A673 (cell line): Measurements from ENCODE around the gene ANKRD40. TPM values are rescaled to one million over a fixed set of nuclear protein-coding genes. Genes with fewer than 3 reads are reported as not detected.

Experiments
- BruUV-seq: library from RNA; stranded (reverse); fragments of 400-500 nt; replicated peaks from 2 replicates; lab custom pipeline; 2021; lab: Mats Ljungman, UMichigan
- CTCF ChIA-PET: fragments of 300-600 bp; sonication (Branson Sonifier 250); formaldehyde crosslinking; loops from one replicate; lab custom pipeline; 2022; ENCODE audit warnings: antibody characterized with exemption; lab: Charles Lee
- POLR2A ChIA-PET: fragments of 300-600 bp; sonication (Branson Sonifier 250); formaldehyde crosslinking; loops from one replicate; lab custom pipeline; 2022; ENCODE audit warnings: antibody characterized with exemption; ENCODE audit not compliant: low non-redundant PET; lab: Charles Lee
- DNase-seq: peaks from one replicate; pipeline ENCODE4 v3.0.0-alpha.2; 2015; ENCODE audit warnings: low spot score
- H3K27ac ChIP-seq: fragments of 200-600 bp; sonication (generic); 2 replicates; pipeline ENCODE4 v1.5.1; 2016; ENCODE audit warnings: mixed run types, low read depth, mild to moderate bottlenecking, mixed read lengths, antibody characterized with exemption, low read length; ENCODE audit not compliant: poor library complexity, severe bottlenecking
- H3K27me3 ChIP-seq: fragments of 200-600 bp; sonication (generic); replicated peaks from 2 replicates; pipeline ENCODE4 v1.6.1; 2017; ENCODE audit warnings: mixed run types, low read depth, mild to moderate bottlenecking, mixed read lengths, antibody characterized with exemption, low read length; ENCODE audit not compliant: insufficient read depth, poor library complexity
- H3K36me3 ChIP-seq: fragments of 200-600 bp; sonication (generic); 2 replicates; pipeline ENCODE4 v1.6.1; 2016; ENCODE audit warnings: mixed run types, mild to moderate bottlenecking, mixed read lengths, antibody characterized with exemption, low read length; ENCODE audit not compliant: insufficient read depth, poor library complexity, severe bottlenecking
- H3K4me1 ChIP-seq: fragments of 200-600 bp; sonication (generic); 2 replicates; pipeline ENCODE4 v1.6.1; 2017; ENCODE audit warnings: mixed run types, mild to moderate bottlenecking, mixed read lengths, antibody characterized with exemption, low read length; ENCODE audit not compliant: insufficient read depth, poor library complexity, severe bottlenecking
- H3K4me3 ChIP-seq: fragments of 200-600 bp; sonication (generic); 2 replicates; pipeline ENCODE4 v1.5.1; 2016; ENCODE audit warnings: low read depth, mixed run types, mild to moderate bottlenecking, mixed read lengths, low read length; ENCODE audit not compliant: poor library complexity, severe bottlenecking
- H3K9me3 ChIP-seq: fragments of 200-600 bp; sonication (generic); 2 replicates; pipeline ENCODE4 v1.6.1; 2016; ENCODE audit warnings: mixed run types, low read depth, mild to moderate bottlenecking, mixed read lengths, antibody characterized with exemption, low read length; ENCODE audit not compliant: poor library complexity, severe bottlenecking
- EZH2 ChIP-seq: fragments of 200-600 bp; sonication (generic); IDR thresholded peaks from 2 replicates; pipeline ENCODE4 v1.6.1; 2017; ENCODE audit warnings: borderline replicate concordance, low read depth, mild to moderate bottlenecking, mixed read lengths, antibody characterized with exemption, low read length; ENCODE audit not compliant: poor library complexity, severe bottlenecking
- intact Hi-C: fragments of 100-400 bp; cut with micrococcal nuclease; formaldehyde crosslinking; loops from one replicate; pipeline ENCODE4 v1.10.0; 2022; ENCODE audit not compliant: unreplicated experiment
- total RNA-seq: library from RNA; stranded (reverse); gene quantifications from 2 replicates; pipeline ENCODE4 v1.2.3, GENCODE V29; 2021
- TF ChIP-seq, protein P1 (sequence below): fragments of 300-800, 200-600 bp; sonication (generic); conservative IDR thresholded peaks from 2 replicates; pipeline ENCODE4 v1.5.1; 2017; ENCODE audit warnings: low read depth, mild to moderate bottlenecking, antibody characterized with exemption, low read length, moderate library complexity, mixed read lengths

ANKRD40 gene
- total RNA-seq, 1 experiment from 2014 or later: 54.2 TPM

DNA sequence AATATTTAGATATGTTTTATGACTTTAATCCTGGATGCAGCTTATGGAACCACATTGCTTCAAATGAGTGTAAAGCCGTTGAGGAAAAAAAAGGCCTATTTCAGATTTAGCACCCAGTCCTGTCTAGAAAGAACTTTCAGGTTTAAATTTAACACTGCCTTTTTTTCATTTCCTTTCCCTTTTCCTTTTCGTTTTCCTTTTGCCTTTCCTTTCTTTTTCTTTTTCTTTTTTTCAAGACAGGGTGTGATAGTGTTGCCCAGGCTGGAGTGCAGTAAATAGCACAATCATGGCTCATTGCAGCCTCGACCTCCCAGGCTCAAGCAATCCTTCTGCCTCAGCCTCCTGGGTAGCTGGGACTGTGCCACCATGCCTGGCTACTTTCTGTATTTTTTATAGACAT is 27.6 kb upstream of the ANKRD40 start:
- DNase-seq: no peak
- Histone ChIP-seq H3K27ac (no peak overlapping the region), H3K27me3 (no peaks in the 10 kb centered on the region), H3K36me3 (peaks cover 30% of the 10 kb centered on the region), H3K4me3 (no peak overlapping the region), H3K9me3 (no peaks in the 10 kb centered on the region), H3K4me1 (peaks cover 3% of the 10 kb centered on the region)
- POLR2A ChIA-PET: interaction anchor here (0.7 kb wide), 1 partner anchor 107 kb away, joined by 3 read pairs; no protein-coding TSS in a partner anchor
- BruUV-seq: no TSS peak
- intact Hi-C loops: no loop called here
- no peak for TF ChIP-seq EZH2
- TF ChIP-seq, protein P1, sequence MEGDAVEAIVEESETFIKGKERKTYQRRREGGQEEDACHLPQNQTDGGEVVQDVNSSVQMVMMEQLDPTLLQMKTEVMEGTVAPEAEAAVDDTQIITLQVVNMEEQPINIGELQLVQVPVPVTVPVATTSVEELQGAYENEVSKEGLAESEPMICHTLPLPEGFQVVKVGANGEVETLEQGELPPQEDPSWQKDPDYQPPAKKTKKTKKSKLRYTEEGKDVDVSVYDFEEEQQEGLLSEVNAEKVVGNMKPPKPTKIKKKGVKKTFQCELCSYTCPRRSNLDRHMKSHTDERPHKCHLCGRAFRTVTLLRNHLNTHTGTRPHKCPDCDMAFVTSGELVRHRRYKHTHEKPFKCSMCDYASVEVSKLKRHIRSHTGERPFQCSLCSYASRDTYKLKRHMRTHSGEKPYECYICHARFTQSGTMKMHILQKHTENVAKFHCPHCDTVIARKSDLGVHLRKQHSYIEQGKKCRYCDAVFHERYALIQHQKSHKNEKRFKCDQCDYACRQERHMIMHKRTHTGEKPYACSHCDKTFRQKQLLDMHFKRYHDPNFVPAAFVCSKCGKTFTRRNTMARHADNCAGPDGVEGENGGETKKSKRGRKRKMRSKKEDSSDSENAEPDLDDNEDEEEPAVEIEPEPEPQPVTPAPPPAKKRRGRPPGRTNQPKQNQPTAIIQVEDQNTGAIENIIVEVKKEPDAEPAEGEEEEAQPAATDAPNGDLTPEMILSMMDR: no peak
- CTCF ChIA-PET: no interaction called here

- Histone ChIP-seq H3K27me3 (no peaks in the 10 kb centered on the region), H3K27ac (no peak overlapping the region), H3K9me3 (no peaks in the 10 kb centered on the region), H3K4me3 (no peak overlapping the region), H3K36me3 (peaks cover 2% of the 10 kb centered on the region), H3K4me1 (no peaks in the 10 kb centered on the region)
- no peak for TF ChIP-seq EZH2
- TF ChIP-seq, protein P1: no peak
- intact Hi-C loops: no loop called here
- no peak for DNase-seq
- POLR2A ChIA-PET: no interaction called here
- CTCF ChIA-PET: no interaction called here
- BruUV-seq: no TSS peak
Observed at GRCh38 chr17:50731575-50732460, 24.1 kb upstream of the ANKRD40 start.

GRCh38 chr17:50728881-50729765 is 21.4 kb upstream of the ANKRD40 start:
- DNase-seq: no peak
- Histone ChIP-seq H3K4me3 (no peak overlapping the region), H3K9me3 (no peaks in the 10 kb centered on the region), H3K36me3 (no peaks in the 10 kb centered on the region), H3K27ac (no peak overlapping the region), H3K4me1 (no peaks in the 10 kb centered on the region), H3K27me3 (no peaks in the 10 kb centered on the region)
- CTCF ChIA-PET: no interaction called here
- POLR2A ChIA-PET: no interaction called here
- TF ChIP-seq EZH2: no peak
- TF ChIP-seq, protein P1: no peak
- no TSS peak for BruUV-seq
- intact Hi-C loops: no loop called here
